ENCODE measurements around the gene SYVN1. TPM values are rescaled to one million over a fixed set of nuclear protein-coding genes. Genes with fewer than 3 reads are reported as not detected.

SYVN1 gene
- total RNA-seq, 1 donor = 11.9 TPM

- no peak for TF ChIP-seq CTCF (IDR thresholded peaks at IDR 0.05; ENCODE audit: extremely low read depth, low read depth, low read length)
- DNase-seq (ENCODE audit: insufficient read length, low spot score, missing footprints) = no peak
- Histone ChIP-seq H3K27me3 (ENCODE audit: insufficient read depth, low read length) (no peaks in the 10 kb centered on the region), H3K4me3 (ENCODE audit: insufficient read depth, low read length) (no peak overlapping the region), H3K36me3 (ENCODE audit: insufficient read depth, low read length) (peaks cover 42% of the 10 kb centered on the region), H3K4me2 (ENCODE audit: insufficient read depth, low read length) (no peak overlapping the region), H3K27ac (ENCODE audit: low read depth, low read length) (no peak overlapping the region), H3K9me3 (ENCODE audit: low read depth, low read length) (no peaks in the 10 kb centered on the region), H3K79me2 (ENCODE audit: insufficient read depth, low read length) (peaks cover 51% of the 10 kb centered on the region), H4K20me1 (ENCODE audit: insufficient read depth, low read length) (peaks cover 7% of the 10 kb centered on the region), H3K4me1 (ENCODE audit: insufficient read depth, low read length) (peaks cover 26% of the 10 kb centered on the region), H2AFZ (ENCODE audit: low read length) (no peak overlapping the region)
Observed at GRCh38 chr11:65118097-65118837, 16.1 kb downstream of the SYVN1 start.

GRCh38 chr11:65117206-65118096, 16.9 kb downstream of the SYVN1 start, which contains the start of gene ZNHIT2:
Gene ZNHIT2, minus strand, starts transcription at chr11:65117701. Its CDS starts 48 bp downstream, at chr11:65117653.
- Histone ChIP-seq H3K79me2 (ENCODE audit: insufficient read depth, low read length) (peaks cover 45% of the 10 kb centered on the region), H3K36me3 (ENCODE audit: insufficient read depth, low read length) (peaks cover 42% of the 10 kb centered on the region), H4K20me1 (ENCODE audit: insufficient read depth, low read length) (peaks cover 7% of the 10 kb centered on the region), H3K27ac (ENCODE audit: low read depth, low read length) (peak within 1 kb of the TSS; percentile 93), H3K4me2 (ENCODE audit: insufficient read depth, low read length) (peak within 1 kb of the TSS; percentile 91), H3K9me3 (ENCODE audit: low read depth, low read length) (no peaks in the 10 kb centered on the region), H3K27me3 (ENCODE audit: insufficient read depth, low read length) (no peaks in the 10 kb centered on the region), H3K4me1 (ENCODE audit: insufficient read depth, low read length) (peaks cover 27% of the 10 kb centered on the region), H2AFZ (ENCODE audit: low read length) (no peak within 1 kb of the TSS), H3K4me3 (ENCODE audit: insufficient read depth, low read length) (peak within 1 kb of the TSS; percentile 97)
- peak; percentile 90 for TF ChIP-seq CTCF (IDR thresholded peaks at IDR 0.05; ENCODE audit: extremely low read depth, low read depth, low read length)
- peak; percentile 99 for DNase-seq (ENCODE audit: insufficient read length, low spot score, missing footprints)

GRCh38 chr11:65116370-65117205, 17.7 kb downstream of the SYVN1 start:
- TF ChIP-seq CTCF (IDR thresholded peaks at IDR 0.05; ENCODE audit: extremely low read depth, low read depth, low read length) = no peak
- no peaks in the 10 kb centered on the region for H3K27me3 ChIP-seq (ENCODE audit: insufficient read depth, low read length)
- peak overlapping the region; percentile 93 for H3K27ac ChIP-seq (ENCODE audit: low read depth, low read length)
- H2AFZ ChIP-seq (ENCODE audit: low read length) = no peak overlapping the region
- peaks cover 34% of the 10 kb centered on the region for H3K4me1 ChIP-seq (ENCODE audit: insufficient read depth, low read length)
- peak overlapping the region; percentile 91 for H3K4me2 ChIP-seq (ENCODE audit: insufficient read depth, low read length)
- H3K79me2 ChIP-seq (ENCODE audit: insufficient read depth, low read length) = peaks cover 37% of the 10 kb centered on the region
- peak overlapping the region; percentile 97 for H3K4me3 ChIP-seq (ENCODE audit: insufficient read depth, low read length)
- peaks cover 7% of the 10 kb centered on the region for H4K20me1 ChIP-seq (ENCODE audit: insufficient read depth, low read length)
- peak; percentile 97 for DNase-seq (ENCODE audit: insufficient read length, low spot score, missing footprints)
- H3K9me3 ChIP-seq (ENCODE audit: low read depth, low read length) = no peaks in the 10 kb centered on the region
- peaks cover 42% of the 10 kb centered on the region for H3K36me3 ChIP-seq (ENCODE audit: insufficient read depth, low read length)
